ENCODE results near the gene MME.

DNA sequence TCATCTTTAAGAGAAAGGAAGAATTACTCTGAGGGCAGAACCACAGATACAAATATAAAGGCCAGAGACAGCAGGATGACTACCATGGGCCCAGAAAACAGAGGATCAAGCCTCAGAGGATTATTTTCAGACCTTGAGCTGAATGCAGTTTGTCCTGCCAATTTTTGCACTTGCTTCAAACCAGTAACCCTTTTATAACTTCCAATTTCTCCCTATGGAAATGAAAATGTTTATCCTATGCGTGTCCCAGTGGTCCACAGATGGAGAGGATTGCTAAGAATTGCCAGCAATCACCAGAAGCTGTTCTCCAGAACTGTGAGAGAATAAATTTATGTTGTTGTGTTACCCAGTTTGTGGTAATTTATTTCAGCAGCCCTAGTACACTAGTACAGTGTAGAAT lies 26.4 kb upstream of the MME start:
- TF ChIP-seq CTCF (conservative IDR thresholded peaks at IDR 0.05) (no peak), ZFX (IDR thresholded peaks at IDR 0.05) (no peak)

Data from C4-2B (cell line).